Dermis microvascular lymphatic vessel endothelial cell (primary cell): Measurements from ENCODE around the gene MTHFD1L. TPM values are rescaled to one million over a fixed set of nuclear protein-coding genes. Genes with fewer than 3 reads are reported as not detected.

Experiments
- DNase-seq, 2 donors: peaks; one replicate each; pipeline versions ENCODE4 v3.0.0 to v3.0.0-alpha.2; 2010; ENCODE audit warnings: low read depth in 2 of 2
- total RNA-seq: library from RNA; depleted of rRNA; stranded (reverse); fragments of >200 nt; gene quantifications from 2 replicates; pipeline ENCODE4 v1.2.1, GENCODE V29; 2014

The MTHFD1L gene
- total RNA-seq, 1 donor from 2014 or later, result 30.3 TPM

DNA sequence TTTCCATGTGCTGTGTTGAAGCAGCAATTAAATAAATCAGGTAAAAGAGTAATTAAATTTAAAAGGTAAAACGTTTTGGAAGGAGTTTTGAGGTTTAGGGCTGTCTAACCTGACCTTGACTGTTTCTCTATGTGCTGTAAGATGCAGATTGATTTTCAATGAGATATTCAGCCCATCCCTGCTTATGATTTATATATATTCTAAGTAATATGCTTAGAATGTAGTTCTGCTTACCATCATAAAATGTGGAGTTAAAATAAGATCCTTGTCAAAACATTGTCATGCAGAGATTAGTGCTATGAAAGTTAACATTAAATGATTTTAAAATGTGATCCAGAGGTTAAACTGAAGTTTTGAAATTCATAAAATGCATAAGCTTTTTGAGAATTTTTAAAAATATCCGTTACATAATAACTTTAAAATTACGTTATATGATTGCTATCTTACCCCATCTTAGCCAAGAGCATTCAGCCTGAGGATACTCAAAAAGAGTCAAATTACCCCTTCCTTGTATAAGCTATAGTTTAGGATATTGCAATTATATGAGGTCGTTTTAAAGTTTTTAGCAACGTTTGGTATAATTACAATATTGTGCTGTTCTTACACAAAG lies 122.5 kb downstream of the MTHFD1L start:
- DNase-seq, result no peak

DNA sequence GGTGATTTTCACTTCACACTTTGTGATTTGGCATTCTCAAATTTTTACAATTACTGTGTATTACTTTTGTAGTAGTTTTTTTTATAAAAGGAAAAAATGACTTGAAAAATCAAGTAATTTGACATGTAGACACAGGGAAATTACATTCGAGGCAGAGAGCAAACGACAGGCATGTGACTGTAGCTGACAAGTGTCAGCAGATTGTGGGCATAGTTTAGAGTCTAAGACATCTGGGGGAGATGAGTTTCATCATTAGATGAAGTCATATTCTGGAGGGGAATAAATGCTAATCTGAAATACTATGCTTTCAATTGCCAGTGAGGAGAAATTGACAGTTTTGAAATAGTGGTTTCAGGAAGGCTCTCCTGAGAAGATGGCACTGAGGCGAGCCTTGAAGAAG lies 126.0 kb downstream of the MTHFD1L start:
- no peak for DNase-seq

DNA sequence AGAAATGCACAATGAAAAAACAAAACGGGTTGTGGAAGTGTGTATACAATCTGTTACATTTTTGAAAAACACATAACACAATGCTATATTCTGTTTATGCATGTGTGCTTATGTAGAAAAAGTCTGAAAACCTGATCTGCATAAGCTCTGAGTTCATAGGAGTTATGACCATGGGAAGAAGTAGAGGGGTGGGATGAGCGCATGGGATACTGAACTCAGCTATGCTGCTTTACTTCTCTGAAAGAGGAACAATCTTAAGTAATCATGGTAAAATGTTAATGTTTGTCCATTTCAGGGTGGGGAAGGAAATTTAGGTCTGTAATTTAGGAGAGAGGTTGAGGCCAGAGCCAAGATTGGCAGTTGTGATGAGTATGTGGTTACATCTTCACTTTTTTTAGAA lies 126.8 kb downstream of the MTHFD1L start:
- DNase-seq, result no peak

DNA sequence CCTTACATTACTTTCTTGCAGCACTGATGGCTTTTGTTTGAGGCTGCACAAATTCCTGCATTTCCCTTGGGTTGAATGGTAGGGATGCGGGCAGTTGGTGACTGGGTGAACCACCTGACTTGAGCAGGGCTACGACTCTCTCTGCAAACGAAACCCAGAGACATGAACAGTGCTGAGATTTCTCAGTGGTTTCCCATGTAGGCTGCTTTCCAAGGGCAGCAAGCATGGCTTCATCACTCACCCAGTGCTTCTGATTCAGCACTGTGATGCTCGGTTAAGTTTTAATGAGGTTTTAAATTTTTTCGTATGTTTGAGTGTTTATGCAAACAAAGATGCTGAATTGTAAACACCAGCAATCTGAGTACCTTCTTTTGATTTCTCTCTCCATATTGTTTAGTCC lies 127.2 kb downstream of the MTHFD1L start:
- DNase-seq, result no peak

DNA sequence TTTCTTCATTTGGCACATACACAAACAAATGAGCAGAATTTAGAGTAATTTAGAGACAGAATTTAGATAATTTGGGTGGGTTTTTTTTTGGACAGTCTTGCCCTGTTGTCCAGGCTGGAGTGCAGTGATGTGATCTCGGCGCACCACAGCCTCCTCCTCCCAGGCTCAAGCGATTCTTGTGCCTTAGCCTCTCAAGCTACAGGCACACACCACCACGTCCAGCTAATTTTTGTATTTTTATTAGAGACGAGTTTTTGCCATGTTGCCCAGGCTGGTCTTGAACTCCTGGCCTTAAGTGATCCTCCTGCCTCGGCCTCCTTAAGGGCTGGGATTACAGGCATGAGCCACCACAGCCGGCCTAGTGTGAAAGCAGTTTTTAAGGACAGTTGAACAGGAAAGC lies 127.8 kb downstream of the MTHFD1L start:
- DNase-seq, result no peak

DNA sequence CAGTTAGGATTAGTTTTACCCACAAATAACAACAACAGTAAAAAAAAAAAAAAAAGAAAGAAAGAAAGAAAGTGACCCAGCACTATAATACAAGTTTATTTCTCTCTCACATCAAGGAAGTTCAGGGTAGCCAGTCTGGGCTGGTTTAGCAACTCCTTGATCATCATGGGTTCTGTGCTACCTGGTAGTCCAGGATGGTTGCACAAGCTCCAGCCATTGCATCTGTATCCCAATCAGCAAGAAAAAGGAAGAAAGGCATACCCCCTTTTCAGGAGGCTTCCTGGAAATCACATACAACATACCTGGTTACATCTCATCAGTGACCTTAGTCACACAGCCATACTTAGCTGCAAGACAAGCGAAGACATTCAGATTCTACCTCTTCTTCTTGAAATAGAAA lies 128.5 kb downstream of the MTHFD1L start:
- DNase-seq, result no peak

DNA sequence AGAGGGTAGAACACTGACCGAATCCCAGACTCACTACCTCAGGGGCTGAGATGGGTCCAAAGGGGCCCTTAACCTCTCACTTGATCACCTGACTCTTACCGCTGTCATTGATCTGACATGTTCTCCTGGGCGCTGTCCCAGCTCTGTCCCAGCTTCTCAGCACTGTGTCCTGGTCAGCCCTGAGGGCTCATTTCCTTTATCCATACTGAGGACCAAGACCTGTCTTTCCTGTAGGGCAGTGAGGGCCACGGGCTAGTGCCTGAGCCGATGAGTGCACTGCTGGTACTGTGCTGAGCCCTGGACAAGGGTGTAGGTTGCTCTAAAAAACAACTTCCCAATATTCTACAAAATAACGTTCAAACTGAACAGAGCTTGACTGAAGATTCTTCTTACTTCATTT lies 131.5 kb downstream of the MTHFD1L start:
- DNase-seq, result no peak

DNA sequence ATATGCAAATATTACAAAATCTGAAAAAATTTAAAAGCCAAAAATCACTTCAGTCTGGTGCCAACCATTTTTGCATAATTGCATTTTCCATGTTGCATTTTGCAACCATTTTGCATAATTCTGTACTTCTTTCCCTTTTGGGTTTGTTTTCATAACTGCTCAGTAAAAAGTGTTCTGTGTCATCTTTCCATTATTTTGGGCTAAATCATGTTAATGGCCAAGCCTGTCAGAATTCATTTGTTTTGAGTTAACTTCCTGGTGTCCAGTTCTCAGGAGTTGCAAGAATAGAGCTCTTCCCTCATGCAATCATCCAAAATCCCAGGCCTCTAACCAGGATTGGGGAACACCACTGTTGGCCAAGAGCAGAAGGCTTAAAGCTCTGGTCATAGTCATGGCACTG lies 133.6 kb downstream of the MTHFD1L start:
- DNase-seq, result no peak

DNA sequence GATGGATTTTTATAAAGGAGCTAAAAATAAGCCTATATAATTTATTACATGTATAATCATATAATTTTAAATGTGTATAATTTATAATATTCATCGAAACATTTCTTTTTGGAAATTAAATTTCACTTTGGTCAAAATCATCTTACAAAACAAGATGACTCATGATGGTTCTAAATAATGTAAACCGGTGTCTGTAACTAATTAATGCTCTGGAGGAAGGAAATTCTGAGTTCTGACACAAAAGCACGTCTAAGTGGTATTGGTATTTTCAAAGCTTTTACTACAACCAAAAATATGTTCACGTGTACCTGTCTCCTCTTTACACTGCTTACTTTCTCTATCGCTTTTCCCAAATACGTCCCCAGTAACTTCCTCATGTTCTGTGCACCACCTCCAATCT lies 134.1 kb downstream of the MTHFD1L start:
- no peak for DNase-seq

DNA sequence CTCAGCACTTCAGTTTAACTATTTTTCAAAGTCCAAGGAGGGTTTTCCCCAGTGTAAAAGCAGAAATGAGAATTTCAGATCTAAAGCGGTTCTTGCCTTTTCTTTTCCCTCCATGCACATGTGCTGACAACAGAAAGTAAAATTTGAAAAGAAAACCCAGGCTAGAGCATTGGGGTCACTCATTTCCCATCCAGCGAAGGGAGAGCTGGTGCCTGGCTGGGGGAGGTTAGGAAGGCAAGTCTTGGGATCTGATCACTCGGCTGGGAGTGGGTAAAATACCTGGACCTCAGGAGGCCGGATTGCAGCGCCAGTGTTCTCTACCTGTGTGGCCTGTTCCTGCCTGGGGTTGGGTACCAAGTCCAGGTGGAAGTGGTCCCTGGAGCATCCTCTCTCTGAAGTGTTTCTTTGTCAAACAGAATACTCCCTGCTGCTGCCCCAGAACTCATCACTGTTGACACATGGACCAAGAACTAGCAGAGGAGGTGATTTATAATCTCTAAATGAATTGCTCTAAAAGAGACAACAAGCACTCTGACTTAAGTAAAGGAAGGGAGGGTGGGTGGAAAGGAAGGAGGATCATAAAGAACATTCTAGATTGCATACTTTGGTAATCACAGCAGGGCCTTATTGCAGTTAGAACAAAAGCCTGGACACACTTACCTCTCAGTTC lies 136.0 kb downstream of the MTHFD1L start:
- DNase-seq, result no peak

DNA sequence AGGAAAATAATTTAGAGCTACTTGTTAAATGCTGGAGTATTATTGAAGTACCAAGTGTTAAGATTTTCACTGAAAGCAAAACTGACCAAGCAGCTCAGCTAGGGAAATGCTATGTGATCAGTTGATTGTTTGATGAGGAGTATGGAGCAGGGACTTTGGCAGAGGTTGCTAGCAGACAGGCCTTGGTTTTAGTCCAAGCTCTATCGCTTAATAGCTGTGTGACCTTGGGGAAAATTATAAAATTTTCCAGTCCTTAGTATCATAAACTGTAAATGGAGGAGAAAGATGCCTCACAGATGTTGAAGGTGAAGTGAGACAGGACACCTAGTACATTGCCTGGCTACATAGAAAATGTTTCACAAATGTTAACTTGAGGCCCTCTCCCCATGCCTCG lies 136.6 kb downstream of the MTHFD1L start:
- DNase-seq, result no peak

DNA sequence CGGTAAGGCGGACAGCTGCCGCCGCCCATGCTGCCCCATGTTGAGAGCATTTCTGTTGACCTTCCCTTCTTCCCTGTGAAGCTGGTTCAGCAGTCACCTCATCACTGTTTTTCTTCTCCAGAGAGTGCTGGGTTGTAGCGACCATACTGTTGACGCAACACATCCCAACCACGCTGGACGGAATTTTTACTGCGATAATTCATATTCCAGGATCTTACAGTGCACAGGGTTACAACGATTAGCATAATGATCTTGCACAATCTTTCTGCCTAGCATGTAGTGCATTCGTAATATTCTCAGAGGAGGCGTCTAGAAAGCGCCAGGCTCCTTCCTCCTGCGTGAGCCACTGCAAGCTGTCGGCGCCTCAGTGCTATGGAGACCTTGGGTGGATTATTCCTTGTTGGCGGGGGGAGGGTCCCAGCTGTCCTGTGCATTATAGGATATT lies 137.0 kb downstream of the MTHFD1L start:
- no peak for DNase-seq

DNA sequence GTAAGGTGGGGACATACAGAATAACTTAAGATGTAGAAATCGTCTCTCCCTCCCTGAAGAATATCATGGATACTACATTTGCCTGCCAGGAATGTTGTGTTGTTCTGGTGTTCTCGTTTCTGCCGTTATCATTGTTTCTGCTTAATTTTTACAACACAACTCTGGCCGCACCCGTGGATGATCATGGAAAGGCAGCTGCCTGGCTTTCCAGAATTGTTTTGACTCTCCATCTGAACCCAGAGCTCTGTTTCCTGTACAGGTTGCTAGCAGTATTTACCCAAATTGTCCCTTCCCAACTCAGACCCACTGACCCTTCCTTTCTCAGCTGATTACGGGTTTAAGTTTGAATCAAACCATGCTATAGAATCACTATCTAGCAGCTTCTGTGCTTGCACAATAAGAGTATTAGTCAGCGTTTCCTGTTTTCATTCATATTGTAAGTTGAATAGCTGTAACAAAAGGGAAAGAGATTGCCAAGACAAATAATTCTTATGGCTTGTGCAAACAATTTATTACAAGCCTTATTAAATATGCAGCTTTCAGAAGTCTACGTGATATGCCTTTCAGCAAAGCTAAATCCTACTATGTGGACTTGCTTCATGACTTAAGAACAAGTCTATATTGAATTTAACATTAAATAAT lies 139.0 kb downstream of the MTHFD1L start:
- peak; percentile 99 to 100 for DNase-seq

DNA sequence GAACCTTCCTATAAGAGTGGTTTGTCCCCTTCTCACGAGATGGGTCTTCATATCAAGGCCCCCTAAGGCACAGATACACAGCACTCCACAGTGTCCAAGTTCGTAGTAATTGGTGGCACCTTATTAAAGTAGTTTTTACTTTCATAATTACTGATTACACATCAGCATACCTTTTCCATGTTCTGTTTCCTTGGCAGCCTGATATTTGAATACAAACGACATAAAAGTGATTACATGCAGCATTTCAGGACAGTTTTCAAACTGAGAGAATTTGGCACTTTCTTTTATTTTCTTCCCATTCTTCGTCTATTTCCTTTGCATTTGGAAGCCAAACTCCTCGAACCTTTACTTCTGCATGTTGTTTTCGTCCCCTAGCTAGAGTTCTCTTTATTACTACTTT lies 139.7 kb downstream of the MTHFD1L start:
- peak; percentile 60 to 70 for DNase-seq

DNA sequence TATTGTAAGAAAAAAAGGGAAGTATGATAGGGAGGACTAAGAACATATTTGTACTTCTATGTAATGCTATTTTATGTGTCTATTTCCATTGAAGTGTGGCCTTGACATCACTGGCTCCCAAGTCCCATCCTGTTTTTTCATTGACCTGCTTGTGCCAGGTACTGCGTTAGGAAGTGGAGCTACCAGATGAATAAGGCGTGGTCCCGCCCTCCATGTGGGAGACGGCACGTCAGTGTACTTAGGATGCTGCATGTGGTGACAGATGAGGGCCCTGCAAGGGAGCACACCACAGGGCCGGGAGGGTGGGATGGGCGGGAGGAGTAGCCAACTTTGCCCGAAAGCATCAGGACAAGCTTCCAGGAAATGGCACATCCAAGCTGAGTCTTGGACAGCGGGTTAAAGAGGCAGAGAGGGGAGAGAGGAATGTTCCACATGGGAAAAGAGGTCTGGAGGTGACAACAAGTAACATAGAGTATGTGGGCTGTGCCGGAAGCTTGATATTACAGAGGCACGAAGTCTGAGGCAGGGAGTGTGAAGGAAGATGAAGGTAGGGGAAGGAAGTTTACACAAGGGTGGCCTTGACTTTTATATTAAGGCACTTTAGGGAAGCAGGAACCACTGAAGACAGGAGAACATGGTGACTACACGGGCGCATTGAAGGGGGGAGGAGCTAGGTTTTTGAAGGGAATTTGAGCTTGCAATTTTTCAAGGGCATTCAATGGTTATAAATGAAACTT lies 140.6 kb downstream of the MTHFD1L start:
- peak; percentile 81 to 90 for DNase-seq

DNA sequence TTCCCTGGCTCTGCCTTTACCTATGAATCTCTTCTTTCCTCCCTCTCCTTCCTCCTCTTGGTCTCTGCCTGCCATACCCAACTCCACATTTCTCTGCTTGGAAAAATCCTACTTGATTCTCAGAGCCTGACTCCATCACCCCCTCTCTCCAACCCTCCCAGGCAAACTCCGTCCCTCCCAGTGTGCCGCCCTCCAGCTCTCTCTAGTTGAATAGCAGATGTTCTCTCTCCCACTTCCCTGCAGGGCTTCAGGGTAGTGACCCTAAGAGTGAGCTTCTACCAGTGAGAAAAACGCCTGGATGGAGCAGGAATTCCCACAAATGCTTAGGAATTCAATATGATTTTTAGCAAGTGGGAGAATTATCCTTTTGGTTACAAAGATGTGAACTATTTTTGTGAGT lies 141.6 kb downstream of the MTHFD1L start:
- DNase-seq, result no peak

DNA sequence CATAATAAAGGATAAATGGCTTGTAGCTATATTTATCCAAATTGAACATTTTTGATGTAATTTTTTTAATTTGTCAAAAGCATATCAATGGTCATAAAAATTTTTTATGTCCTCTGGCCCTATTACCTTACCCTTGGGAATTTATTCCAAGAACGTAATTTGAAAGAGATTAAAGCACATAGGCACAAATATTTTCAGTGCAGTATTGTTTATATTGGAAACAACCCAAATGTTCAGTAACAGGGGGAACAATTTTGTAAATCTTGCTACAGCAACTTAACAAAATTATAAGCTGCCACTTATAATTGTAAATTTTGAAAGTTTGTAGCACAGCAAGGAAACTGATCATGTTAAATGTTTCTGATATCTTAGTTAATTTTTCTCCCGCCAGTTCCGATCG lies 142.4 kb downstream of the MTHFD1L start:
- DNase-seq, result no peak

DNA sequence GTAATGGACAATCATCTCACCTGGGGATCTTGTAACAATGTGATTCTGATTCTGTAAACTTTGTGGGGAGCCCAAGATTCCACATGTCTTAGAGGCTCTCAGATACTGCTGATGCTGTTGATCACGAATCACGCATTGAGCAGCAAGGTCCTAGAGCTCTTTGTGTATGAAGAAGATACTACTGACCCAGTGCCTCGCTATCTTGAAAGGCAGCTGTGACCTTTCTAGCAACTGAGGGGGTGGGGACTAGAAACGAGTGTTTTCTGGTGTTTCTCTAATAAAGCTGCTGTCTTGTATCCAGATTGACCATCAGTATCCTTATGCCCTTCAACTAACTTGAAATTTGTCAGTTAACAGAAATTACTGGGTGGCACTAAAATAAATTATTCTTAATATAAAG lies 142.9 kb downstream of the MTHFD1L start:
- DNase-seq, result no peak

DNA sequence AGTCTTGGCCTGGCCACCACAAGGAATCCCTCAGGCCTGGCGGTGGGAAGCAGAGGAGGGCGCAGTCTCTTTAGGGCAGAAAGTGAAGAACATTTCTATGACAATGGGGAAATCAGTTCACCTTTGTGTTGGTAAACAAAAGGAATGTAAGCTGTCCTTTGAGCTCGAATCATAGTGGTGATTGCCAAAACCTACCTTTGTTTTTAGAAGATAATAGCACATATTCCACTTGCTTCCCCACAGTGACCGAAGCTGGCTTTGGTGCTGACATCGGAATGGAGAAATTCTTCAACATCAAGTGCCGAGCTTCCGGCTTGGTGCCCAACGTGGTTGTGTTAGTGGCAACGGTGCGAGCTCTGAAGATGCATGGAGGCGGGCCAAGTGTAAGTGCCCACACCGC lies 144.1 kb downstream of the MTHFD1L start:
- no peak for DNase-seq

DNA sequence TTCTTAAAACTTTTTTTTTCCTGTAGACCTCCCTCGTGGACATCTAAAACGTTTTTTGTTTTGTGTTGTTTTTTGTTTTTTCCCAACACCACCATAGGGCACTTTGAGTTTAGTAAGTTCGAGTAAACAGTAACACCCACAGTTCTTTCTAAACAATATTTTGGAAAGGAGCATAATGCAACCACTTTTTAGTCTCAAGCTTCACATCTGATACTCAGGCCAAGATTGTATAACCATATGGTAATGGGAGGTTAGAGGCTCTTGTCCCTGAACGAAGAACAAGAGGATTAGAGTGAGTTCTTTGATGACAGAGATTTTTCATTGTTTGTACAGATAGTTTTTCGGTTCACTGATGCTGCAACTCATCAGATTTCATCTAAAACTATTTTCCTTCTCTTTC lies 144.6 kb downstream of the MTHFD1L start:
- DNase-seq, result no peak

DNA sequence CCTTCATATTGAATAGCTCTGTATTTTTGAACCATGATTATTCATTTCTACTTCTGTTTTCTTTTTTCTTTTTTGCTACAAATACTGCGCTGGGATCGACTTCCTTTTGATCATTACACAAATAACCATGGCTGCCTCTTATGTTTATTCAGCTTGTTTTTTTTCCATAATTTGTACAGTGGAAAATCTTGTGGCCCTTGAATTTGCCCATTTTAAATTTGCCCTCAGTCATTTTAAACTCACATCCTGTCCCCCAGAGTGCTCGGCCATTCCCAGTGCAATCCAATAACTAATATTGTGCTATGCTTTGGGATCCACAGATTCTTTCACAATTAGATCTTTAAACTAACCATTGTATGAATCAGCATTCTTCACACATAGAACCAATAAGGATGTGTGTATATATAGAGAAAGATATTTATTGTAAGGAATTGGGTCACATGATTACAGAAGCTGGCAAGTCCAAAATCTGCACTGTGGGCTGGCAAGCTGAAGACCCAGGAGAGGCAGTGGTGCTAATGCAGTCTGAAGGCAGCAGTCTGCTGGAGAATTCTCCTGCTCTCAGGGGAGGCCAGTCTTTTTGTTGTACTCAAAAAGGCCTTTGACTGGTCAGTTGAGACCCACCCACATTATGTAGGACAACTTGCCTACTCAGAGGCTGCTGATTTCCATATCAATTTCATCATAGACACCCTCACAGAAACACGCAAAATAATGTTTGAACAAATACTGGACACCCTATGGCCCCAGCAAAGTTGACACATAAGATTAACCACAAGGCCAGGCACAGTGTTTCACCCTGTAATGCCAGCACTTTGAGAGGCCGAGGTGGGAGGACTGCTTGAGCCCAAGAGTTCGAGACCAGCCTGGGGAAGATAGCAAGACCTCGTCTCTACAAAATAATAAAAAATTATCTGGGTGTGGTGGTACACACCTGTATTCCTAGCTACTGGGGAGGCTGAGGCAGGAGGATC lies 147.1 kb downstream of the MTHFD1L start:
- peak; percentile 86 to 92 for DNase-seq
